Stimulated activated CD4-positive, alpha-beta T cell treated with anti-CD3 and anti-CD28 coated beads, Interleukin-2, amount 100 ng/mL, for 24 hours (primary cell): ENCODE results near the gene PFKFB3.
"Not testable (repeated sequence)": the region's sequence is repeated elsewhere in the genome, so short reads cannot be mapped to it uniquely, and the experiment has no call there.

Experiments
- DNase-seq, 2 donors: peaks; one replicate each; pipeline ENCODE4 v3.0.0-alpha.2; 2020

The PFKFB3 gene

GRCh38 chr10:6239213-6239991, 36.7 kb downstream of the PFKFB3 start:
- peak; percentile 66 to 68 for DNase-seq

- no peak for DNase-seq
Measured at GRCh38 chr10:6240254-6240653, 37.5 kb downstream of the PFKFB3 start.

GRCh38 chr10:6242089-6242488, 39.4 kb downstream of the PFKFB3 start:
- DNase-seq = no peak

- no peak for DNase-seq
Measured at GRCh38 chr10:6244510-6244909, 41.8 kb downstream of the PFKFB3 start.

- DNase-seq = no peak
Measured at GRCh38 chr10:6247041-6247712, 44.4 kb downstream of the PFKFB3 start.

GRCh38 chr10:6248908-6249307, 46.2 kb downstream of the PFKFB3 start:
- not testable (repeated sequence) for DNase-seq

- DNase-seq = no peak
Measured at GRCh38 chr10:6249698-6250097, 47.0 kb downstream of the PFKFB3 start.

- DNase-seq = no peak
Measured at GRCh38 chr10:6250745-6251144, 48.0 kb downstream of the PFKFB3 start.

- DNase-seq = no peak
Measured at GRCh38 chr10:6254201-6254600, 51.5 kb downstream of the PFKFB3 start.

- DNase-seq = no peak
Measured at GRCh38 chr10:6255548-6256061, 52.9 kb downstream of the PFKFB3 start.

GRCh38 chr10:6256439-6256838, 53.7 kb downstream of the PFKFB3 start:
- no peak for DNase-seq

GRCh38 chr10:6259153-6259552, 56.4 kb downstream of the PFKFB3 start:
- no peak for DNase-seq

GRCh38 chr10:6260843-6261242, 58.1 kb downstream of the PFKFB3 start:
- no peak for DNase-seq

- DNase-seq = no peak
Measured at GRCh38 chr10:6267941-6268340, 65.2 kb downstream of the PFKFB3 start.

GRCh38 chr10:6269432-6269831, 66.7 kb downstream of the PFKFB3 start:
- no peak for DNase-seq

GRCh38 chr10:6269953-6270867, 67.5 kb downstream of the PFKFB3 start:
- peak; percentile 71 to 74 for DNase-seq

- DNase-seq = no peak
Measured at GRCh38 chr10:6270951-6271350, 68.2 kb downstream of the PFKFB3 start.

- DNase-seq = no peak
Measured at GRCh38 chr10:6271663-6272062, 68.9 kb downstream of the PFKFB3 start.

- no peak for DNase-seq
Measured at GRCh38 chr10:6272126-6272525, 69.4 kb downstream of the PFKFB3 start.

- DNase-seq = no peak
Measured at GRCh38 chr10:6273351-6273750, 70.6 kb downstream of the PFKFB3 start.

- no peak for DNase-seq
Measured at GRCh38 chr10:6274040-6274439, 71.3 kb downstream of the PFKFB3 start.

- no peak for DNase-seq
Measured at GRCh38 chr10:6274484-6274883, 71.8 kb downstream of the PFKFB3 start.
